OCI-LY7 (cell line): ENCODE measurements around the gene LDB3. TPM values are rescaled to one million over a fixed set of nuclear protein-coding genes. Genes with fewer than 3 reads are reported as not detected.

ENCODE experiments used
- BruUV-seq: library from RNA; stranded (reverse); fragments of 400-500 nt; replicated peaks from 2 replicates; lab custom pipeline; 2021; lab: Mats Ljungman, UMichigan
- CTCF ChIA-PET: fragments of 300-600 bp; sonication (Branson Sonifier 250); formaldehyde crosslinking; loops from one replicate; lab custom pipeline; 2022; ENCODE audit warnings: antibody characterized with exemption; ENCODE audit not compliant: unreplicated experiment; lab: Charles Lee
- POLR2A ChIA-PET: fragments of 300-600 bp; sonication (Branson Sonifier 250); formaldehyde crosslinking; loops from one replicate; lab custom pipeline; 2022; ENCODE audit warnings: antibody characterized with exemption; lab: Charles Lee
- DNase-seq: peaks from one replicate; pipeline ENCODE4 v3.0.0-alpha.2; 2015; ENCODE audit warnings: low spot score
- H2AFZ ChIP-seq: fragments of 200-600 bp; sonication (generic), shearing (Covaris generic); 2 replicates; pipeline ENCODE4 v1.6.1; 2014; ENCODE audit warnings: mild to moderate bottlenecking, antibody characterized with exemption, low read length, moderate library complexity
- H3K27ac ChIP-seq: fragments of 200-600 bp; sonication (generic); 2 replicates; pipeline ENCODE4 v1.5.1; 2014; ENCODE audit warnings: mixed run types, low read depth, mild to moderate bottlenecking, moderate library complexity, low read length, inconsistent platforms; ENCODE audit not compliant: poor library complexity, severe bottlenecking
- H3K36me3 ChIP-seq: fragments of 200-600 bp; sonication (generic); 2 replicates; pipeline ENCODE4 v1.6.1; 2014; ENCODE audit warnings: mild to moderate bottlenecking, antibody characterized with exemption, low read length, moderate library complexity, mixed read lengths; ENCODE audit not compliant: insufficient read depth
- H3K4me1 ChIP-seq: fragments of 200-600 bp; sonication (generic); 2 replicates; pipeline ENCODE4 v1.5.1; 2014; ENCODE audit warnings: mild to moderate bottlenecking, low read length; ENCODE audit not compliant: insufficient read depth, poor library complexity, severe bottlenecking
- H3K4me2 ChIP-seq: fragments of 200-600 bp; sonication (generic); 2 replicates; pipeline ENCODE4 v1.6.1; 2014; ENCODE audit warnings: mild to moderate bottlenecking, low read length
- H3K4me3 ChIP-seq: fragments of 200-600 bp; sonication (generic); 2 replicates; pipeline ENCODE4 v1.5.1; 2014; ENCODE audit warnings: mild to moderate bottlenecking, low read depth, low read length; ENCODE audit not compliant: poor library complexity, severe bottlenecking
- H3K79me2 ChIP-seq: fragments of 200-600 bp; sonication (generic); 2 replicates; pipeline ENCODE4 v1.6.1; 2016; ENCODE audit warnings: low read depth, mild to moderate bottlenecking, low read length, moderate library complexity, mixed read lengths; ENCODE audit not compliant: insufficient read depth
- H3K9me2 ChIP-seq: fragments of 200-600 bp; sonication (generic); 2 replicates; pipeline ENCODE4 v1.6.1; 2016; ENCODE audit warnings: mild to moderate bottlenecking, low read length, mixed read lengths; ENCODE audit not compliant: insufficient read depth
- H3K9me3 ChIP-seq: fragments of 200-600 bp; sonication (generic); 2 replicates; pipeline ENCODE4 v1.6.1; 2014; ENCODE audit warnings: mild to moderate bottlenecking, mixed run types, low read length, mixed read lengths
- H4K20me1 ChIP-seq: fragments of 200-600 bp; sonication (generic); 2 replicates; pipeline ENCODE4 v1.6.1; 2014; ENCODE audit warnings: mild to moderate bottlenecking, antibody characterized with exemption, low read length, moderate library complexity, mixed read lengths; ENCODE audit not compliant: insufficient read depth
- CTCF ChIP-seq: fragments of 200-600 bp; sonication (generic); conservative IDR thresholded peaks from 2 replicates; pipeline ENCODE4 v1.5.1; 2014; ENCODE audit warnings: mild to moderate bottlenecking, antibody characterized with exemption, low read length, moderate library complexity, mixed read lengths
- EZH2phosphoT487 ChIP-seq: fragments of 200-600 bp; sonication (generic); IDR thresholded peaks from 2 replicates; pipeline ENCODE4 v1.6.1; 2018; ENCODE audit warnings: low read depth, borderline replicate concordance, mild to moderate bottlenecking, mixed run types, antibody characterized with exemption, low read length, moderate library complexity, mixed read lengths
- intact Hi-C: fragments of 100-400 bp; cut with micrococcal nuclease; formaldehyde crosslinking; loops from one replicate; pipeline ENCODE4 v1.10.0; 2022; ENCODE audit not compliant: unreplicated experiment
- total RNA-seq, 2 experiments: library from RNA; depleted of rRNA in 1 of 2; stranded (reverse); fragments of >200 nt in 1 of 2; shearing (Covaris generic) in 1 of 2; gene quantifications; 2 replicates each; pipeline ENCODE4 v1.2.3, GENCODE V29; 2014 to 2022

The LDB3 gene
- total RNA-seq, 2 experiments from 2014 or later = 0.08 TPM; not detected in 1

DNA sequence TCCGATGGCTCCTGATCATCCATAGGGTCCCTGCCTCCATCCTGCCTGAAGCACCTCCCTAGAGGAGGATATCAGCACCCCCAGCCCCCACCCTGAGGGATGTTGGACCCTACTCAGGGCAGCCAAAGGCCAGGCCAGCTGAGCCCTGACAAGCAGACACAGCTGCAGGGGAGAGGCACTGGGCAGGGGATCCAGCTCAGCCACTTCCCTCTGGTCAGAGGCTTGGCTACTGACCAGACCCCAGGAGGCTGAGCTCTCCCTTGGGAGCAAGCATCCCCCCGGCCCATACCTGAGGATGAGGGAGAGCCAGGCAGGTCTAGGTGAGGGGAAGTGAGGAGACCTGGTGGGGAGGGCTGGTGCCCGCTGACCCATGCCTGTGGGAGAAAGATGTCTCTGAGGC lies 6.6 kb downstream of the LDB3 start:
- ChIA-PET POLR2A (interaction anchor here (1.1 kb wide), 1 partner anchor 9 kb away, joined by 3 read pairs; no protein-coding TSS in a partner anchor), CTCF (interaction anchor here (1.6 kb wide), 1 partner anchor 8 kb away, joined by 5 read pairs; no protein-coding TSS in a partner anchor)
- Histone ChIP-seq H4K20me1 (no peaks in the 10 kb centered on the region), H3K9me2 (no peaks in the 10 kb centered on the region), H3K4me1 (peaks cover 33% of the 10 kb centered on the region), H3K27ac (no peak overlapping the region), H3K4me3 (no peak overlapping the region), H3K79me2 (no peaks in the 10 kb centered on the region), H3K4me2 (no peak overlapping the region), H2AFZ (no peak overlapping the region), H3K9me3 (no peaks in the 10 kb centered on the region), H3K36me3 (no peaks in the 10 kb centered on the region)
- no TSS peak for BruUV-seq
- intact Hi-C loops = loop anchor here (5.0 kb wide), 2 partner anchors 153 to 283 kb away; partner anchors contain the start of gene WAPL
- TF ChIP-seq EZH2phosphoT487 = no peak
- no peak for TF ChIP-seq CTCF
- no peak for DNase-seq

GRCh38 chr10:86677374-86677773 lies 9.1 kb downstream of the LDB3 start:
- Histone ChIP-seq H3K79me2 (no peaks in the 10 kb centered on the region), H3K4me1 (peaks cover 16% of the 10 kb centered on the region), H3K36me3 (no peaks in the 10 kb centered on the region), H3K4me2 (no peak overlapping the region), H3K27ac (no peak overlapping the region), H3K9me3 (no peaks in the 10 kb centered on the region), H2AFZ (no peak overlapping the region), H3K4me3 (no peak overlapping the region), H4K20me1 (no peaks in the 10 kb centered on the region), H3K9me2 (no peaks in the 10 kb centered on the region)
- BruUV-seq = no TSS peak
- intact Hi-C loops = no loop called here
- CTCF ChIA-PET = no interaction called here
- TF ChIP-seq EZH2phosphoT487 = no peak
- TF ChIP-seq CTCF = no peak
- POLR2A ChIA-PET = no interaction called here
- no peak for DNase-seq

DNA sequence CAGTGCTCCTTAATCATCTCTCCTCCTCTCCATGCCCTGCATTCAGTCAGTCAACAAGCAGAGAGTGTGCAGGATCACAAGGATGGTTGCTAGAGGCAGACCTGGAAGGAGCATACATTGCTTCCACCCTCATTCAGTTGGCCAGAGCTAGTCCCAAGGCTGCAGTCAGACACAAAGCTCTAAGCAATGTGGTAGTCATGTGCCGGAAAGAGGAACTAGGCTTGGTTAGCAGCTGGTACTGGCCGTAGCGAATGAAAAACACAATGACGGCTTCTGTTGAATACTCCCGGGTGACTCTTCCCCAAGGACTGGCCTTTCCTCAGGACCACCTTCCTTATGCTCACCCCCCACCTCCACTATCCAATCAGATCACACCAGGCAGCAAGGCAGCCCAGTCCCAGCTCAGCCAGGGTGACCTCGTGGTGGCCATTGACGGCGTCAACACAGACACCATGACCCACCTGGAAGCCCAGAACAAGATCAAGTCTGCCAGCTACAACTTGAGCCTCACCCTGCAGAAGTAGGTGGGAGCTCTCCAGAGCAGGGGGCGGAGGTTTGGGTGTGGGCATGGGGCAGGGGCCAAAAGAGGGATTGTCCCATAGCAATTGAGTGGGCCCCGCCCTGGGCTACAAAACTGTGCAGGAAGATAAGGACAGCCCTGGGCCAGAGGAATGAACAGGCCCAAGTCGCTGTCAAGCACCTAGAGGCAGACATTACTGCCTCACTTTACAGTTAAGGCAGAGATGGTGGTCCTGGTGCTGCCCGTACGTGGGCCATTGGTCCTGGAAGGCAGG lies 10.9 kb downstream of the LDB3 start:
- CTCF ChIA-PET = interaction anchor here (0.5 kb wide), 1 partner anchor 980 kb away, joined by 11 read pairs; no protein-coding TSS in a partner anchor
- no peak overlapping the region for H3K27ac ChIP-seq
- no peak overlapping the region for H3K4me3 ChIP-seq
- H3K36me3 ChIP-seq = no peaks in the 10 kb centered on the region
- H4K20me1 ChIP-seq = no peaks in the 10 kb centered on the region
- no peak overlapping the region for H3K4me2 ChIP-seq
- H3K4me1 ChIP-seq = no peaks in the 10 kb centered on the region
- no peaks in the 10 kb centered on the region for H3K79me2 ChIP-seq
- H3K9me2 ChIP-seq = no peaks in the 10 kb centered on the region
- TF ChIP-seq EZH2phosphoT487 (no peak), CTCF (no peak)
- POLR2A ChIA-PET = no interaction called here
- H2AFZ ChIP-seq = no peak overlapping the region
- no peaks in the 10 kb centered on the region for H3K9me3 ChIP-seq
- intact Hi-C loops = no loop called here
- no peak for DNase-seq
- no TSS peak for BruUV-seq
